Spinal cord (tissue), 10 donors: Measurements from ENCODE around the gene AP2A2. TPM values are rescaled to one million over a fixed set of nuclear protein-coding genes. Genes with fewer than 3 reads are reported as not detected.

Source experiments
- DNase-seq, 6 donors: peaks; one replicate each; pipeline versions ENCODE4 v3.0.0 to v3.0.0-alpha.2; 2013 to 2015; ENCODE audit warnings: low spot score in 6 of 6, low read depth in 4 of 6
- H3K27ac ChIP-seq: one replicate; pipeline ENCODE4 v1.5.1; 2013; ENCODE audit warnings: low read depth, low read length, control low read depth
- H3K27me3 ChIP-seq: one replicate; pipeline ENCODE4 v1.6.1; 2013; ENCODE audit warnings: low read length; ENCODE audit not compliant: control insufficient read depth, insufficient read depth
- H3K36me3 ChIP-seq: one replicate; pipeline ENCODE4 v1.6.1; 2013; ENCODE audit warnings: low read length; ENCODE audit not compliant: control insufficient read depth, insufficient read depth
- H3K4me1 ChIP-seq: one replicate; pipeline ENCODE4 v1.6.1; 2013; ENCODE audit warnings: low read length; ENCODE audit not compliant: control insufficient read depth, insufficient read depth
- H3K4me3 ChIP-seq: one replicate; pipeline ENCODE4 v1.5.1; 2013; ENCODE audit warnings: low read depth, low read length, control low read depth
- H3K9me3 ChIP-seq: one replicate; pipeline ENCODE4 v1.6.1; 2013; ENCODE audit warnings: low read length; ENCODE audit not compliant: control insufficient read depth, insufficient read depth
- WGBS: methylation state at CpG from one replicate; pipeline ENCODE4 v1.1.5; 2013; ENCODE audit warnings: missing lambda C conversion rate; ENCODE audit not compliant: insufficient coverage; 5-methylcytosine and 5-hydroxymethylcytosine counted together
- polyA plus RNA-seq, 2 donors: library from polyadenylated mRNA; unstranded; fragments of 120-200 nt; gene quantifications; one replicate each; pipeline ENCODE4 v1.2.1, GENCODE V29; 2013; ENCODE audit not compliant: insufficient read length in 2 of 2
- total RNA-seq, 2 donors: library from RNA; depleted of rRNA in 1 of 2; stranded (reverse); fragments of 120-200 nt in 1 of 2; fragments of >200 nt in 1 of 2; gene quantifications; one replicate each; pipeline versions ENCODE4 v1.2.3 to v1.2.4, GENCODE V29; 2013 to 2014
- donor health status: healthy.

The AP2A2 gene
- total and polyA plus RNA-seq, 4 donors = 46.4 to 132 (median 82.1) TPM

DNA sequence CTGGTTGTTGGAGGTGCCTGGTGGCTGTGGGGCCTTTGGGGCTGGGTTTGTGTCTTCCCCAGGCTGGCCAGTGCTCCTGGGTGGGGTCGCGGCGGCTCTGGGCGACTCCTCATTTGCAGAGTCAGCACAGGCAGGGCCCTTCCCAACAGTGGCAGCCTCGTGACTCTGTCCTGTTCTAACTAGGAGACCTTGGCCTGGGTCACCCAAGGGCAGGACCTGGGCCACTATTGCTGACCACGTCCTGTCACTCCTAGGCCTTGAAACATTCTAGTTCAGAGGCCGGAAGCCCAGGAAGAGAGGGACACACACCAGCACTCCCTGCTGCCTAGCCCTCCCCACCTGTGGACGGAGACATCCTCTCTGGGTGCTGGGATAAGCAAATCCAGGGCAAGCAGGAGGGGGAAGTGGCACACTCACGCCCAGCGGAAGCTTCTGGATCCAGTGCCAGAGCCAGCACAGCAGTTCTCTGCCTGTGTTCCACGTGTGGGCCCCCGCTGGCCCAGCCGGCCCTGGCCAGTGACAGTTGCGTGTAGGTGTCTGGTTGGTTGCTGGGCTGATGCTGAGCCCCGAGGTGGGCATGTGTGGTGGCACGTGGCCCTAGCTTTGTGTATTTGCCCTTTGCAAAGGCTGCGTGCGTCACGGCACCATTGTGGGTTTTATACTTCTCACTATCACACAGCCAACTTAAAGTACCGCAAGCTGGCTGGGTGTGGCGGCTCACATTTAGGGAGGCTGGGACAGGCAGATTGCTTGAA, 10.7 kb upstream of the AP2A2 start:
- no peaks in the 10 kb centered on the region for H3K9me3 ChIP-seq
- H3K27ac ChIP-seq = no peak overlapping the region
- no peak for DNase-seq
- no peaks in the 10 kb centered on the region for H3K27me3 ChIP-seq
- WGBS = 89% methylated on average over 13 of the region's 21 CpGs
- H3K4me1 ChIP-seq = peaks cover 20% of the 10 kb centered on the region
- no peak overlapping the region for H3K4me3 ChIP-seq
- peaks cover 2% of the 10 kb centered on the region for H3K36me3 ChIP-seq

GRCh38 chr11:917426-917825, 8.2 kb upstream of the AP2A2 start:
- WGBS = 91% methylated on average over 8 of the region's 8 CpGs
- no peak overlapping the region for H3K27ac ChIP-seq
- no peaks in the 10 kb centered on the region for H3K27me3 ChIP-seq
- no peaks in the 10 kb centered on the region for H3K36me3 ChIP-seq
- H3K4me1 ChIP-seq = peaks cover 6% of the 10 kb centered on the region
- no peak for DNase-seq
- H3K9me3 ChIP-seq = no peaks in the 10 kb centered on the region
- no peak overlapping the region for H3K4me3 ChIP-seq

- no peak for DNase-seq
- Histone ChIP-seq H3K36me3 (peaks cover 3% of the 10 kb centered on the region), H3K27ac (no peak overlapping the region), H3K4me3 (no peak overlapping the region), H3K27me3 (no peaks in the 10 kb centered on the region), H3K4me1 (peaks cover 32% of the 10 kb centered on the region), H3K9me3 (no peaks in the 10 kb centered on the region)
- WGBS = 59% methylated on average over 12 of the region's 15 CpGs
Measured at GRCh38 chr11:921921-922678, 3.6 kb upstream of the AP2A2 start.

GRCh38 chr11:923691-924405, 1.8 kb upstream of the AP2A2 start:
- no peak overlapping the region for H3K27ac ChIP-seq
- H3K9me3 ChIP-seq = no peaks in the 10 kb centered on the region
- peaks cover 9% of the 10 kb centered on the region for H3K36me3 ChIP-seq
- WGBS = 69% methylated on average over 10 of the region's 19 CpGs
- peak in 1 of 6 donors; percentile 35 for DNase-seq
- peaks cover 44% of the 10 kb centered on the region for H3K4me1 ChIP-seq
- no peak overlapping the region for H3K4me3 ChIP-seq
- H3K27me3 ChIP-seq = no peaks in the 10 kb centered on the region

- Histone ChIP-seq H3K27me3 (no peaks in the 10 kb centered on the region), H3K36me3 (peaks cover 9% of the 10 kb centered on the region), H3K4me3 (no peak overlapping the region), H3K27ac (peak overlapping the region; percentile 33), H3K4me1 (peaks cover 43% of the 10 kb centered on the region), H3K9me3 (no peaks in the 10 kb centered on the region)
- WGBS = 51% methylated on average over 18 of the region's 18 CpGs
- peak in 2 of 6 donors; percentile 38 to 44 for DNase-seq
Measured at GRCh38 chr11:924406-925157, 1.1 kb upstream of the AP2A2 start.

DNA sequence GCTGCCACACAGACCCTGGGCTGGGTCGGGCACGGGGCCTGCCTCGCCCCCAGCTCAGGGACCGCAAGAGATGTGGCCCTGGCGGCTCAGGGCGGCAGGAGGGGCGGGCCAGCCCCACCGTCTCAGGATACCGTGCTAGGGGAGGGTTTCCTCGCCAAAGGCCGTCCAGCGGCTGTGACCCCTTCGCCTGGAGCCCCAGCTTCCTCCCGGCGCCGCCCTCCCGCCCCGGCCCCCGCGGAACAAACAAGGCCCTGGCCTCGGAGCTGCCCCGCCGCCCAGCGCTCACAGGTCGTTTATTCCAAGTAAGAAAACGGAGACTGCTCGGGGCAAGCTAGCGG, 543 bp upstream of the AP2A2 start:
- no peak for DNase-seq
- Histone ChIP-seq H3K27me3 (no peaks in the 10 kb centered on the region), H3K36me3 (peaks cover 9% of the 10 kb centered on the region), H3K4me3 (peak overlapping the region; percentile 21), H3K4me1 (peaks cover 43% of the 10 kb centered on the region), H3K9me3 (no peaks in the 10 kb centered on the region), H3K27ac (peak overlapping the region; percentile 10)
- 71% methylated on average over 27 of the region's 28 CpGs for WGBS

- Histone ChIP-seq H3K27ac (peak overlapping the region; percentile 78), H3K4me1 (peaks cover 47% of the 10 kb centered on the region), H3K36me3 (peaks cover 9% of the 10 kb centered on the region), H3K9me3 (no peaks in the 10 kb centered on the region), H3K4me3 (peak overlapping the region; percentile 76), H3K27me3 (no peaks in the 10 kb centered on the region)
- DNase-seq = peak in 2 of 6 donors; percentile 76 to 77
- under 1% methylated on average over 22 of the region's 26 CpGs for WGBS
Measured at GRCh38 chr11:926341-926916, 759 bp downstream of the AP2A2 start.

- H3K4me3 ChIP-seq = no peak overlapping the region
- H3K9me3 ChIP-seq = no peaks in the 10 kb centered on the region
- no peak overlapping the region for H3K27ac ChIP-seq
- 83% methylated on average over 2 of the region's 7 CpGs for WGBS
- no peak for DNase-seq
- H3K27me3 ChIP-seq = no peaks in the 10 kb centered on the region
- H3K36me3 ChIP-seq = peaks cover 9% of the 10 kb centered on the region
- peaks cover 55% of the 10 kb centered on the region for H3K4me1 ChIP-seq
Measured at GRCh38 chr11:927871-928270, 2.2 kb downstream of the AP2A2 start.

DNA sequence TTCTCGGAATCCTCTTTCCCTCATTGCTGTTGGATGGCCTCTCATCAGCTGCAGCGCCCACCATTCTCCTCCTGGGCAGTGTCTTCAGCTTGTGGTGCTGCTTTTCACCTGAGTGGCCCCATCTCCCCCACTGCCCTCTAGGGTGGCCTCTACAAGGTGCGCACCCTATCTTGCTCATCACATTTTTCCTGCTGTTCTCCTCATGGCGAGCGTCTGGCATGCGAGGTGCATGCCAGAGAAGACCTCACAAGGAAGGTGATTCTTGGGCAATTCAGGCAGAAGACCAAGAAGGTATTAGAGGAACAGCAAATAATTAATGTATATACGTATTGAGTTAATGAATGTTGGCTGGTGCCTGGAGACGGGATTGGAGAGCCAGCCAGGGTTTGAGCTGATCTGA, 3.1 kb downstream of the AP2A2 start:
- Histone ChIP-seq H3K4me1 (peaks cover 64% of the 10 kb centered on the region), H3K4me3 (no peak overlapping the region), H3K36me3 (peaks cover 9% of the 10 kb centered on the region), H3K9me3 (no peaks in the 10 kb centered on the region), H3K27ac (no peak overlapping the region), H3K27me3 (no peaks in the 10 kb centered on the region)
- no peak for DNase-seq
- WGBS = 84% methylated on average over 8 of the region's 8 CpGs
